ENCODE data around the gene FTO.

FTO gene

DNA sequence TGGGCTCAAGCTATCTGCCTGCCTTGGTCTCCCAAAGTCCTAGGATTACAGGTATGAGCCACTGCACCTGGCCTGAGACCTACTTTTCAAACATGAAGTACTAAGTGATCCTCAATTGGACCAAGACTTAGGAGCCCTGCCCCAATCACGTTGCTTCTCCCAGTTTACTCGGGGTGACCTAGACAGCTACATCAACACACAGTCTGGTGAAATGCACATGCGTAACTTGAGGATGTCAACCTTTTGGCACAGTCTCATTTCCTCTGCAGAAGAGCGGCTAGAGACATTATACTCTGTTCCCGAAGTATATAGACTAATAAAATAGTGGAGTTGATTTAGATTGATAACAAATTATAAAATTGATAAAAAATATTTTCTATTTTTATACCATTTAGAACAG is 17.1 kb downstream of the FTO start:
- H3K4me3 ChIP-seq (ENCODE audit: low read length), result no peak overlapping the region
- no peak for TF ChIP-seq ZNF274 (IDR thresholded peaks at IDR 0.05; ENCODE audit: low read depth, low read length)

DNA sequence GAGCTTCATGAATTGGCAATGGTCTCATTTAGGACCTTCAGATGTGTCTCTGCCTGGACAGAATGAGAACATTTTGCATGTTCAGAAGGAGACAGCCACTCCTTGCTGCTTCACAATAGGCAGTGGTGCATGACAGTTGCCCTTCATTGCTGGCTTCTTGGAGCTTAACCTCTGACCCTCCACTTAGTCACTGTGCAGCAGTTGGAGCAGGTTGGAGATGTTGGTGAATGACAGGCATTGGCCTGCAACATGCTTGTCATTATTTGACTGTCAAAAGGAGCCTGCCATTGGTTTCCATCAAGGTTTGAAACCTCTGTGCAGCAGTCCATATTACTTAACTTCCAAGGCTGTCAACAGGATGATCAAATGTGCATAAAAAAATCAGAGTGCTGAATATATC is 22.7 kb downstream of the FTO start:
- no peak overlapping the region for H3K4me3 ChIP-seq (ENCODE audit: low read length)
- no peak for TF ChIP-seq ZNF274 (IDR thresholded peaks at IDR 0.05; ENCODE audit: low read depth, low read length)

DNA sequence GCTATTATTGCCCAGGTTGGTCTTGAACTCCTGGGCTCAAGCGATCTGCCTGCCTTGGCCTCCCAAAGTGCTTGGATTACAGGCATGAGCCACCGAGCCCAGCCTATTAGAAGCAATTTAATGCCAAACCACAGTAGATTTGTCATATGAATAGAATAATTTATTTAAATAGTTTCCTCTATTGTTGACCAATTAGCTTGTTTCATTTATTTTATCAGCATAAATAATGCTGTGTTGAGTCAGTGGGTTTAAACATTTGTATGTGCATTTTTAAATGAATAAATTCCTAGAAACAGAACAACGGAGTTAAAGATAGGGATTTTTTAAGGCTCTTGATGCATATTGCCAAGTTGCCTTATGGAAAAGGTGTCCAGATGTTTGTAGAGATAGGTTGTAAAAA is 26.7 kb downstream of the FTO start:
- TF ChIP-seq ZNF274 (IDR thresholded peaks at IDR 0.05; ENCODE audit: low read depth, low read length), result no peak
- no peak overlapping the region for H3K4me3 ChIP-seq (ENCODE audit: low read length)

DNA sequence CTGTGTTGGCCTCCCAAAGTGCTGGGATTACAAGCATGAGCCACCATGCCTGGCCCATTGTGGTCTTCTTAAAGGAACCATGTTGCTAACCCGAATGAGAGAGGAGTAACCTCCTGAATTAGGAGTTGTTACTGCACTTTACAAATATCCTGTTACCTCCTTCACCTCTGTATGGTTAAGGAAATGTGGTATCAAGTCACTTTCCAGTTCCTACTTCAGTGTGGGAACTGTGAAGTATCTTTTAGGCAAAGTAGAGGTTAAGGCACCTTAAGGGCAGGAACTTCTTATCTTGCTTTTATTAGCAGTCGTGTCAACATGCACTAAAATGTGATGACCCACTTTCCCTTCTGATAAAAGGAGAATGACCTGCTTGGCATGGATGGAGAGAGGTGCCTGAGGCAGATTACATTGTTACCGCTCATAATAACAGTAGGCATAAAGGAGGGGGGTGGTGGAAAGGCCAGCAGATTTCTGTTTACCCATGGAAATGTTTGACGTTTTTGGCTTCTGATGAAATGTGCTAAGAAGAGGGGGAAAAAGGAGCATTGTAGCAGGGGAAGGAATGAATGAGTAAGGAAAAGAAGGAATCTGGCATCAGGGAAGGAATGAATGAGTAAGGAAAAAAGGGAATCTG is 28.5 kb downstream of the FTO start:
- no peak overlapping the region for H3K4me3 ChIP-seq (ENCODE audit: low read length)
- no peak for TF ChIP-seq ZNF274 (IDR thresholded peaks at IDR 0.05; ENCODE audit: low read depth, low read length)

DNA sequence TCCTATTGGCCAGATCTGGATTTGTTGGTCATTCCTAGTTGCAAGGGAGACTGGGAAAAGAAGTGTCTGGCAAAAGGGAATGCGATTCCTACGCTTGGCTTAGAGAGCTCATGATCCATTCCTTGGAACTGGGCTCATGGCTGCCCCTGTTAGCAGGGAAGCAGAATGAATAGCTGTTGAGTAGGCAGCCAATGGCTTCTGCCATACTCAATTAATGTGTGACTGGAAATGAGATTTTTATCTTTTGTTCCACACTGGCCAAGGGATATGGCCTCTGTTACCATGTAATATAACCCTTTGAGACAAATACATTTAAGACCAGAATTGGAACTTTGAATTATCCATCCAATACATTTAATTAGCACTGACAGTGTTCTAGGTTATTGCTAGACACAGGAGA is 31.0 kb downstream of the FTO start:
- TF ChIP-seq ZNF274 (IDR thresholded peaks at IDR 0.05; ENCODE audit: low read depth, low read length), result no peak
- H3K4me3 ChIP-seq (ENCODE audit: low read length), result no peak overlapping the region

DNA sequence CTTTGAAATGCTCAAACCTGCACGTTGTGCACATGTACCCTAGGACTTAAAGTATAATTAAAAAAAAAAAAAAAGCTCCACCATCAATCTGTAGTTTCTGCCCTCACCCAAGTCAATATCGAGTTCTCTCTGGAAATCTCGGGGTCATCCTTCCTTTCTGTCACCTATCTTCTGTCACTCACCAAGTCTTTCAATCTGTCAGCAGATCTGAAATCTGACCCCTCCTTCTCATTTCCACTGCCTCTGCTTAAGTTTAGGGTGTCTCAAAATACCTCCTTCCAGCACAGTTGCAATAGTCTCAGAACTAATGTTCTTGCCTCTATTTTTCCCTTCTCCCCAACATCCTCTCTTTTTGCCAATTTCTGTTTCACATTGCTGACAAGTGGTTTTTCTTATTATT is 32.3 kb downstream of the FTO start:
- no peak for TF ChIP-seq ZNF274 (IDR thresholded peaks at IDR 0.05; ENCODE audit: low read depth, low read length)
- no peak overlapping the region for H3K4me3 ChIP-seq (ENCODE audit: low read length)

DNA sequence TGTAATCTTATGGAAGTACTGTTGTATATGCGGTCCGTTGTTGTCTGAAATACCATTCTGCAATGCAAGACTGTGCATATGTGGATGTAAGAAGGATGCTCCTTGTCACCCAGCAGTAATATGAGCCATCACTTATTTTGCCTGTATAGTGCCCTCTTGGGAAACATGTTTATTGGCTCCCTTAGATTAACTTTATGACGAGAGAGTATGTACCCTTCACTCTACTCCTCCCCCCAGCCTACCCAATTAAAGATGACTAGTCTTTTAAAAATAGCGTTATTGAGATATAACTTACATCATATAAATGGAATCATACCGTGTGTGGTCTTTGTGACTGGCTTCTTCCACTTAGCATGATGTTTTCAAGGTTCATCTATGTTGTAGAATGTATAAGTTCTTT is 33.6 kb downstream of the FTO start:
- no peak for TF ChIP-seq ZNF274 (IDR thresholded peaks at IDR 0.05; ENCODE audit: low read depth, low read length)
- no peak overlapping the region for H3K4me3 ChIP-seq (ENCODE audit: low read length)

DNA sequence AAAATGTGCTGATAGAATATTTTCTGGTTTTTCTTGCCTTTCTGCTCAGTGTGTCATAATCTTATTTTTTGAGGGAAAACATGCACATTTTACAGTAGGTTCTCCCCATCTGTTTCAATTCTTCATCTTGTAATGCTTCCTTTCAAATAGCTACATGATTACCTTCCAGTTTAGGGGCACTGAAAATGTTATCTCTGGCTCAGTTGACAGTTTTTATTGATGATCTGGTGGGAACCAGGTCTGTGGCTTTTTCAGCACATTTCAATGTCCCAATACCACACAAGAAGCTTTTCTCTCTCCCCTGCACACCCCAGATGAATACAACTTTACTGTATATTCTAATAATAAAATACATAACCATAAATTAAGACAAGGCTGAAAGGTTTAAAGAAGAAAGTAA is 36.5 kb downstream of the FTO start:
- no peak for TF ChIP-seq ZNF274 (IDR thresholded peaks at IDR 0.05; ENCODE audit: low read depth, low read length)
- no peak overlapping the region for H3K4me3 ChIP-seq (ENCODE audit: low read length)

DNA sequence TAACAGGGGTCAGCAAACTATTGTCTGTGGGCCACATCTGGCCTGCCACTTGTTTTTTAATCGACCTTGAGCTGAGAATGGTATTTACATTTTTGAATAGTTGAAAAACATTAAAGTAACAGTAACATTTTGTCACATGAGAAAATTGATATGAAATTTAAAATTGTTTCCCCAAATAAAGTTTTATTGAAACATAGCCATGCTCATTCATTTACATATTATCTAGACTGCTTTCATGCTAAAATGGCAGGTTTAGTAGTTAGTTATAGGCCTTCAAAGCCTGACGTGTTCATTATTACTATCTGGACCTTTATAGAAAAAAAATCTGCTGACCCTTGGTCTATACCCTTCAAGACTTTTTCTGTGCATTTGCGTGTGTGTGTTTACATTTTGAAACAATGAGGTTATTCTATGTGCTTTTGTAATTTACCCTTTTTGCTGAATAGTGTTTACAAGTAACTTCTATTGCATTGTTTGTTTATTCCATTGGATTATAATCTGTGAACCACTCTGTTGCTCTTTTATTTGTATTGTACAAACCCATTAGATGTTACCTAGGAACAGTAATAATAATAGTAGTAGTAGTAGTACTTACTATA is 37.1 kb downstream of the FTO start:
- TF ChIP-seq ZNF274 (IDR thresholded peaks at IDR 0.05; ENCODE audit: low read depth, low read length), result no peak
- no peak overlapping the region for H3K4me3 ChIP-seq (ENCODE audit: low read length)

DNA sequence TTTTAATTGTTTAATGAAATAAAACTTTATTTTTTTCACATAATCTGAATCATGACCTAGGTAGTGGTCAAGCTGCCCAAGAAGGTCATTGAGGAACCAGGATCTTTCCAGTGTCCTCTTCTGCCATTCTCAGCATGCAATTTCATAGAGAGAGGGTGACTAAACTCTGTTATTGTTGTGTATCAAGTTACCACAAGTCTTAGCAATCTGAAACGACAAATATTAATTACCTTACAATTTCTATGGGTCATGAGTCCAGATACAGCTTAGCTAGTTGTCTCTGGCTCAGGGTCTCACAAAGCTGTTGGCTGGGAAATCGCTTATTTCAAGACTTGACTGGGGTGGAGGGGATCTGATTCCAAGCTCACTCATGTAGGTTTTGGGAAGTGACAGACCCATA is 37.6 kb downstream of the FTO start:
- no peak for TF ChIP-seq ZNF274 (IDR thresholded peaks at IDR 0.05; ENCODE audit: low read depth, low read length)
- no peak overlapping the region for H3K4me3 ChIP-seq (ENCODE audit: low read length)

DNA sequence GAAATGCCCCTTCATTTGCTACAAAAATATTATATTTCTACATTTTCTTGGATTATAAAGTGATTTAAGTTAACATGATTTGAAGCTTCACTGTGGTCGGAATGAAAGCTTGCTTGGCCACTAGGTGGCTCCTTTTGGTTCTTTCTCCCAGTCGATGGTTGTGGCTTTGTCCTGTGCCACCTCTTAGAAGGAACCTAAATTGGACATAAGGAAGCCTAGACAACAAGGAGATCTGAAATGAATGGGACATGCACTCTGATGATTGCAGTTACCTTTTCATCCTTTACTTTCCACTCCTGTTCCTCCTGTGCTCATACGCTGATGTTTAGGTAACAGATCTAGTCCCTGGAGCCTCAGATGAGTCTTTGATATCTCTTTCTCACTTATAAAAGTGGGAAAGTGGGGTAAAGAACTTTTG is 39.2 kb downstream of the FTO start:
- no peak overlapping the region for H3K4me3 ChIP-seq (ENCODE audit: low read length)
- no peak for TF ChIP-seq ZNF274 (IDR thresholded peaks at IDR 0.05; ENCODE audit: low read depth, low read length)

DNA sequence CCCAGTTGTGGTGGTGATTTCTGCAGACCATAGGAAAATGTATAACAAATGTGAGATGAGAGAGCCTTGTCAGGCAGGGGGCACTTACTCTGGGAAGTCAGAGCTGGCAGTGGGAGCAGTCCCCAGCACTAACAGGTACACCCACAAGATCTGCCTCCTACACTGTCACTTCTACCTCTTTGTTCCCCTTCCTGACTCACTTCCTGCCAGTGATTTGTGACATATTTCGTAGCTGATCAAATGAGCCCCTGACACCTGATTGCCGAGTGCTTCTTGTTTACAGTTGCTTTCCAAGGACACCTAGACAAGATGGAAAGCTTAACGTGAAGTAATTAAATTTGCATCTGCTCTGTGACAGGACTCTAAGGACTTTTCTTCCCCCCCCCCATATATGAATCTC is 40.5 kb downstream of the FTO start:
- TF ChIP-seq ZNF274 (IDR thresholded peaks at IDR 0.05; ENCODE audit: low read depth, low read length), result no peak
- no peak overlapping the region for H3K4me3 ChIP-seq (ENCODE audit: low read length)

DNA sequence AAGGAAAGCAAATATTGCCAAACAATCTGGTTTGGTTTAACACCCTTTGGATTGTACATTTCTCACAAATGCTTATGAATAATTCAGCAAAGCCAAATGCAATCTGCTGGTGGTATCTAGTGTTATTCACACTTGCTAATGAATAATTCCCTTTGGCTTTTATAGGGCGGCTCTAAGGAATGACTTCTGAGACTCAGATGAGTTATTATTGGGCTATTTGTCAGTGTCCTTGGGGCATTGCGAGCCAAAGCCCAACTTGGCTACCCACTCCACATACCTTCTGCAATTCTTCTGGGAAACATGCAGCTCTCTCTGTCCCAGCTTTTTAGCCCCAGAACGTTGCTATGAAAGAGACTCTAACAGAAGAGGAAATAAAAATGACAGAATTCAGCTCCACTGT is 41.1 kb downstream of the FTO start:
- TF ChIP-seq ZNF274 (IDR thresholded peaks at IDR 0.05; ENCODE audit: low read depth, low read length), result no peak
- H3K4me3 ChIP-seq (ENCODE audit: low read length), result no peak overlapping the region

DNA sequence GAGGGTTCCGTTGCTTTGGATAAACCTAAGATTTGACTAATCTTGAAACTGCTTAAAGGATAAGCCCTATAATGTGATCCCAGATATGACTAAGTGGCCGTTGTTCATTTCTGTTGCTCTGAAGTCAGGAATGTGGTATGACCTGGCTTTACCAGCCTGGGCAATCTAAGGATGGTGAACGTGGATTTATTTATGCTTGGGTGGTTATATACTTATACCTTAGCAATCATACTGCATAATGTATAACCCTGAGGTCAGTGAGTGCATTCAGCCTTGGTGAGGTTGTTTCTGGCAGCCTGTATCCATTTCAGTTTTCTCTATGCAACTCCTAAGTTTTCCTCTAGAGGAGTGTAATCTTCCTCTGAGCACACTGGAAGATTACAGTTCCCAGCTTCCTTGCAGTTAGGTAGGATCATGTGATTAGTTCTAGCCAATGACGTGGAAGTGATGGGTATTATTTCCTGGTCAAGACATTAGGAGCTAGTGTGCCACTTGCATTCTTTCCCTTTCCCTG is 41.9 kb downstream of the FTO start:
- no peak for TF ChIP-seq ZNF274 (IDR thresholded peaks at IDR 0.05; ENCODE audit: low read depth, low read length)
- H3K4me3 ChIP-seq (ENCODE audit: low read length), result no peak overlapping the region

DNA sequence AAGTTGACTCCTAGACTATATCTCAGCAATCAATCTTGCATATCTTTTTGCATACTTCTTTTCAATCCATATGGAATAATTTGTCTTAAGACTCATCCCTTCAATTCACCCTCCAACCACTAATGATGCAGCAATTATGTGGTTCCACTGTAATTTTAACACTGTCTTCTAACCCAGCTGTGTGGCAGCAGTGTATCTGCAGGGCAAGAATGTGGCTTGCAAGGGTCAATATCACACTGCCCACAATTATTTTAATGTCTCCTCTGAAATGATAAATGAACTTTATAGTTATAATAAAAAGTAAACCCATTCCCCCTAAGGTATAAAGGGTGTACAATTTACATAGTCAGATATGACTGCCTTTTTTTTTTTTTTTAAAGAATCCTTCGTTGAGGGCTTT is 48.6 kb downstream of the FTO start:
- H3K4me3 ChIP-seq (ENCODE audit: low read length), result no peak overlapping the region
- TF ChIP-seq ZNF274 (IDR thresholded peaks at IDR 0.05; ENCODE audit: low read depth, low read length), result no peak

DNA sequence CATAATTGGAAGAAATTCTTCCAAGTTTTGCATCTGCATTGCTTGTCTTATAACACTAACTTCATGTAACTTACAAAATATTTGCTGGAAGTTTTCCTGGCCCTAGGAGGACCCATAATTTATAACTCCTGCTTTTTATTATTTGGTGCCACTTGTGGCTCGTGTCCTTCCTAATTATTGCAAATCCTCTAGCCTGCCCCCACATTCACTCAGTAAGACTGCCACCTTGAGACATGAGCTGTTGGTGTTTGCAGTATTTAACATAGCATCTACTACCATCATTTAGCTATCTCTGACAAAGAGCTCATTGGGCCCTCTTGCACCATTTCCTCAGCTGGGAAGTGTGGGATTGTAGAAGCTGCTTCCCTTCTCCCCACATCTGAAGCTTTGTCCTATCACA is 49.5 kb downstream of the FTO start:
- H3K4me3 ChIP-seq (ENCODE audit: low read length), result no peak overlapping the region
- no peak for TF ChIP-seq ZNF274 (IDR thresholded peaks at IDR 0.05; ENCODE audit: low read depth, low read length)

Measured in GM08714 (cell line).